Left lobe of liver (tissue), 2 donors: ENCODE measurements around the gene BSDC1. TPM values are rescaled to one million over a fixed set of nuclear protein-coding genes. Genes with fewer than 3 reads are reported as not detected.
"Not testable (repeated sequence)": the region's sequence is repeated elsewhere in the genome, so short reads cannot be mapped to it uniquely, and the experiment has no call there.

Experiments used
- ATAC-seq: fragments of 200-7000 bp; cut with Tn5 transposase; one replicate; pipeline ENCODE4 v1.9.1; 2020; ENCODE audit warnings: mild to moderate bottlenecking, moderate library complexity
- DNase-seq: peaks from one replicate; pipeline ENCODE4 v3.0.0-alpha.2; 2020; ENCODE audit warnings: low spot score
- total RNA-seq: library from RNA; stranded (reverse); gene quantifications from one replicate; pipeline ENCODE4 v1.2.1, GENCODE V29; 2021
- donor health status: DM: no; HTN: no; CAD: no; lungs with moderate emphysema.
- donor health status: DM: no; HTN: yes; CAD: no.

Gene BSDC1
- total RNA-seq, 1 donor from 2014 or later, result 58.6 TPM

- not testable (repeated sequence) for ATAC-seq, DNase-seq
Measured at GRCh38 chr1:32396524-32396923, 2.3 kb upstream of the BSDC1 start.

DNA sequence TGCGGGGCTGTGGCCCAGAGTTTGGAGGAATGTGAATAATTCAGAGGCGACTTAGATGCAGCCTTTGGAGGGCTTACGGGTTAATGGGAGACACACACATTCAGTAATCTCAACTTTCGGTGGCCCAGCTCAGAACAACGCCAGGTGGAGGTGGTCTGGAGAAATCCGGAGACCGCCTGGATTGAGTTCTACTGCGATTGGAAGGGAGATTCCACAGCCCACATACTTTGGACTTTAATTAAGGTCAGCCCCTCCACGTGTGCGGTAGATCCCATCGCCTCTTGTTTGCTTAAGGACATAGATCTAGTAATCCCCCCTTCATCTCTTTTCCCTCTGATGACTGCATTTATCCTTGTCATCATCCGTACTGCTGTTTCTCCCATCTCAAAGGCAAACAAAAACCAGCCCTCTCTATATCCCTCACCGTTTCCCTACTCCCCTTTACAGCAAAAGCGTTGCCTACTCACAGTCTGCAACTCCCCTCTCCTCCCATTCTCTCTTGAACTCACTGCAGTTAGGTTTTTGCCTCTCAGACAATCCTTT, 720 bp upstream of the BSDC1 start:
- ATAC-seq (peak; percentile 39), DNase-seq (no peak)

GRCh38 chr1:32393832-32394140, 455 bp downstream of the BSDC1 start:
- DNase-seq (no peak), ATAC-seq (peak; percentile 48)

GRCh38 chr1:32393136-32393535, 1.1 kb downstream of the BSDC1 start:
- DNase-seq (no peak), ATAC-seq (no peak)

DNA sequence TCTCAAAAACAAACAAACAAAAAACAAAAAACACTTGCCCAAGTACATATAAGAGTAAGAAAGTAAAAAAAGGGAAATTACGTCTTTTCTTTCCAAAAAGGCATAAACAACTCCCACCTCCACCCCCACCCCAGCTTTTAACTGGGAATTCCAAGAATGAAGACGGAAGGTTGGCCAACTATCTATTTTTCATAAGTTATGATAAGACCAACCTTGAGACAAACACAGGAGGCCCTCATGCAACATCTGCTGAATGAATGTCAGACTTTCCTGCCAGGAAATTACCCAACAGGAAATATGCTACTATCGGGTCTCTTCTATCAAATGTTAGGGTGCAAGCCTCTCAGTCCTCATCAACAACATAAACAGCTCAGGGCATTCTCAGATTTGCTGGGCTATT, 1.9 kb downstream of the BSDC1 start:
- ATAC-seq, result no peak
- DNase-seq, result no peak

- DNase-seq (no peak), ATAC-seq (no peak)
Measured at GRCh38 chr1:32390904-32391870, 3.1 kb downstream of the BSDC1 start.

DNA sequence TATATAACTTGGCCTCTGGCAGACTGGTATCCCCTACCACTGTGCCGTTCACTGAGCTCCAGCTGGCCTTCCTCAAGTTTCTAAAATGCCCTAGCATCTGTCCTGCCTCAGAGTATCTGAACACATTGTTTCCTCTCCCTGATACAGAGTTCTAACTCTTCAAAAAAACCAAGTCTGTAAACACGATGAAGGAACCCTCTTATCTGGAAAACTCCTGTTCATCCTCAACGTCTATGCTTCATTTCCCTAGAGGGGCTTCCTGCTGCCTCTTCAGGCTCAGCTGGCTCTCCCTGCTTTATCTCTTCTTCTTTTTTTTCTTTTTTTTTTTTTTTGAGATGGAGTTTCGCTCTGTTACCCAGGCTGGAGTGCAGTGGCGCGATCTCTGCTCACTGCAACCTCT, 5.6 kb downstream of the BSDC1 start:
- ATAC-seq, result peak; percentile 35

GRCh38 chr1:32386676-32387392, 7.4 kb downstream of the BSDC1 start:
- no peak for DNase-seq
- ATAC-seq, result no peak

More for the DNA sequence above, 5.6 kb downstream of the BSDC1 start:
- no peak for DNase-seq

DNA sequence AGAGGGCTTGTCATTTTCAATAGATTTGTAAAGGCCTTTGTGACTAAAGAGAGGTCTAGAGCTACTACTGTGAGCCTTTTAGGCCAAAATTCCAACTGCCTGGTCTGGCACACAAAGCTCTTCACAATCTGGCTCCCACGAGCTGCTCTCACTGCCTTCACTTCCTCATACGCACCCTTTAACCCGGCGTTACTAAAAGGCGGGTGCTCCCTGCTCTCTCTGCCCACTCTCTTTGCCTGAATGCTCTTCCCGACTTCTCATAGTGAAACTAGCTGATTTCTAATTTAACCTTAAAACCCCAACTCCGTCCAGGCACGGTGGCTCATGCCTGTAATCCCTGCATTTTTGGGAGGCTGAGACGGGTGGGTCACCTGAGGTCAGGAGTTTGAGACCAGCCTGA, 14.2 kb downstream of the BSDC1 start:
- no peak for ATAC-seq
- no peak for DNase-seq

- DNase-seq (no peak), ATAC-seq (no peak)
Measured at GRCh38 chr1:32377541-32378220, 16.6 kb downstream of the BSDC1 start.

- ATAC-seq (no peak), DNase-seq (no peak)
Measured at GRCh38 chr1:32376199-32376598, 18.0 kb downstream of the BSDC1 start.

GRCh38 chr1:32373996-32374592, 20.1 kb downstream of the BSDC1 start:
- ATAC-seq, result no peak

DNA sequence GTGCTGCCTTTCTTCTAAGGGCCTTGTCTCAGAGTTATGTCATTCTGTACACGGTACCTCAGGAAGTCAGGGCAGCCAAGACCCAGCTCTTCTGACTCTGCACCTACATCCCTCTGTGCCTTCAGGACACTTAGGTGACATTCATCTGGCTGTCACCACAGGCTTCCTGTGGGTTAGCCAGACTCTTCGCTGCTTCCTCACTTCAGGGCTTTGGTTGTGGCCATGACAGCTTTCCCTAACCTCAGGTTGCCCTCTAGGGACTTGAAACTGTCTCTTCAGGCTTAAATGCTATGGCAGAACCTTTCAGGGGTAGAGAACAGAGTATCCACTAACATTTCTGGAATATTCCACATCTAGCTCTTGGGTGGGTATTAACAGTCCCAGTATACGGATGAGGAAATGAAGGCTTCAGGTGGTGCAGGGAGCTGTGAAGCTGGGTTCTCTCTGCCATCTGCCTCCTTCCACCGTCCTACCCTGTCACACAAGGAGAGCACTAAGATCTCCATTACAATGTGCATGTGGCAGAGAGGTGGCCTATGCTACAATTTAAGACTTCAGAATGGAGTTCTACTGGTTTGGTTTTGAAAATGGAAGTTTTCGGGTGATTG, 22.0 kb downstream of the BSDC1 start:
- ATAC-seq (peak; percentile 42), DNase-seq (no peak)

More at GRCh38 chr1:32373996-32374592, 20.1 kb downstream of the BSDC1 start:
- no peak for DNase-seq

DNA sequence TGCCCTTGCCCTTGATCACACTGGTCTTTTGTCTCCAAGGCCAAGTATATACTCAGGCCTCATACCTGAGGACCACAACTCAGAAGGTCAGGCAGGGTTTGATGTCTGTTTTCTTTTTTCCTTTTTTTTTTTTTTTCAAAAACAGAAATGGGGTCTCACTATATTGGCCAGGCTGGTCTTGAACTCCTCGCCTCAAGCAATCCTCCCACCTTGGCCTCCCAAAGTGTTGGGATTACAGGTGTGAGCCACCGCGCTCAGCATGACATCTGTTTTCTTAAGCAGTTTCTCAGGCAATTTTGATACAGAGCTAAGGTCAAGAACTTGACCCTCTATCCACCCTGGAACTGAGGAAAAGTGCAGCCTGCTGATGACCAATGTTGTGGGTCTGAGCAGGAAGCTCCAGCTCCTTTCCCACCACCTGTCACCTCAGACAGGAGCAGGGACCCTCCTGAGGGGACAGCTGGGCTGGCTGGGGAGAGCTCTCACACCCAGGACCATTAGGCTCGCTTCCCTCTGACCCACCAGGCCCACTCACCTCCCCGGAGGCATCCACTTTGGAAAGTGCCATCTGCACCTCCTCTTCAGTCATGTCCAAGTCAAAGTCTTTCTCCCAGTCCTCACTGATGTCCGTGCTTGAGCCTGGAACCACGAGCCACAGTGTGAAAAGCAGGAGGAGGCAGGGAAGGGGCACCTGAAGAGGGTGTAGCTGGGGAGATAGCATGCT, 26.2 kb downstream of the BSDC1 start:
- ATAC-seq, result no peak
- DNase-seq, result no peak

GRCh38 chr1:32365445-32365844, 28.8 kb downstream of the BSDC1 start:
- no peak for DNase-seq
- ATAC-seq, result no peak

GRCh38 chr1:32364836-32365235, 29.4 kb downstream of the BSDC1 start:
- ATAC-seq (no peak), DNase-seq (no peak)

DNA sequence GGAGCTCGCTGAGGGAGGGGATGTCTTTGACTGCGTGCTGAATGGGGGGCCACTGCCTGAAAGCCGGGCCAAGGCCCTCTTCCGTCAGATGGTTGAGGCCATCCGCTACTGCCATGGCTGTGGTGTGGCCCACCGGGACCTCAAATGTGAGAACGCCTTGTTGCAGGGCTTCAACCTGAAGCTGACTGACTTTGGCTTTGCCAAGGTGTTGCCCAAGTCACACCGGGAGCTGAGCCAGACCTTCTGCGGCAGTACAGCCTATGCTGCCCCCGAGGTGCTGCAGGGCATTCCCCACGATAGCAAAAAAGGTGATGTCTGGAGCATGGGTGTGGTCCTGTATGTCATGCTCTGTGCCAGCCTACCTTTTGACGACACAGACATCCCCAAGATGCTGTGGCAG, 30.5 kb downstream of the BSDC1 start:
- ATAC-seq (peak; percentile 77), DNase-seq (peak; percentile 82)

- ATAC-seq (no peak), DNase-seq (no peak)
Measured at GRCh38 chr1:32362474-32363313, 31.5 kb downstream of the BSDC1 start, which contains the start of the genes FAM229A and TSSK3. FAM229A (minus strand) TSS chr1:32362485; CDS start chr1:32362091, 394 bp downstream. TSSK3 (plus strand) TSS chr1:32362539; CDS start chr1:32362702, 163 bp downstream.
